Caki2 (cell line): ENCODE measurements around the gene ZFP36L2. TPM values are rescaled to one million over a fixed set of nuclear protein-coding genes. Genes with fewer than 3 reads are reported as not detected.

Source experiments
- DNase-seq: peaks from one replicate; pipeline ENCODE4 v3.0.0-alpha.2; 2015; ENCODE audit warnings: low read depth
- in situ Hi-C: cut with HindIII; loops from 2 replicates; pipeline ENCODE4 v1.10.0; 2016; ENCODE audit warnings: low sequenced_read_pairs, low pct_unique_long_range_greater_than_20kb, mixed read lengths
- total RNA-seq: library from RNA; depleted of rRNA; stranded (reverse); fragments of >200 nt; shearing (Covaris generic); gene quantifications from 2 replicates; pipeline ENCODE4 v1.2.3, GENCODE V29; 2014; ENCODE audit warnings: low replicate concordance

Gene ZFP36L2
- total RNA-seq, 1 experiment from 2014 or later, result 0.41 TPM

DNA sequence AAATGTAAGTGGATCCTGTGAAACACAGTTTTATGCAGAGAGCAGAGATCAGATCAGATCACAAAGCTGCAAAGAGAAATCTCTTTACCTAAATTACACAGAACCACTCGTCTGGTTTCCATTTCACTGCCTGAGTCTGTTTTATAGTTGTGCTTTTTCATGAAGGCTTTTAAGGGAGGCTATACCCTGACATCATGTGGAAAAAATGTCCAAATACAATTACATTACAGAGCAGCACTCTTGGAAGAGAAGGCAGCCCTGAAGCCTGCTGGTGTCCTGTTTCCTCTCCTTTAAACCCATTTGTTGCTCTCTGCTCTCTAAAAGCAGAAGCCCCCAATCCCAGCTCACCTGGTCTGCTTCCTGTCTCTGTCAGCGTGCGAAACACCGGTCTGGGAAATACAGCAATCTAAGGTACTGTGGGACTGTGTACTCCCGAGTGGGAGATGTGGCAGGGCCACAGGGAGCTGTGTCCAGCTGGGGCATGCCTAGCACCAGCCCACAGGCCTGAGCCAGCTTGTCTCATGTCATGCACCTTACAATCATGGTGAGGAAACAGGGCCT, 24.8 kb upstream of the ZFP36L2 start:
- in situ Hi-C loops, result no loop called here
- DNase-seq, result no peak

DNA sequence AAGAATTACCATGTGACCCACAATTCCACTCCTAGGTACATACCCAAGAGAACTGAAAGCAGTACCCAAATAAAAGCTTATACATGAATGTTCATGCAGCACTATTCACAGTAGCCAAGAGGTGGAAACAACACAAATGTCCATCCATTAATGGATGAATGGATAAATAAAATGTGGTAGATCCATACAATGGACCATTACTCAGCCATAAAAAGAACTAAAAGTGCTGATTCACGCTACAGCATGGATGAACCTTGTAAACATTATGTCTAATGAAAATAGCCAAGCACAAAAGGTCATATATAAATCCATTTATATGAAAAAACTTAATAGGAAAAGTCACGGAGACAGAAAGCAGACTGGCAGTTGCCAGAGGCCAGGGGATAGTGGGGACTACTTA, 23.6 kb upstream of the ZFP36L2 start:
- in situ Hi-C loops, result no loop called here
- DNase-seq, result no peak

DNA sequence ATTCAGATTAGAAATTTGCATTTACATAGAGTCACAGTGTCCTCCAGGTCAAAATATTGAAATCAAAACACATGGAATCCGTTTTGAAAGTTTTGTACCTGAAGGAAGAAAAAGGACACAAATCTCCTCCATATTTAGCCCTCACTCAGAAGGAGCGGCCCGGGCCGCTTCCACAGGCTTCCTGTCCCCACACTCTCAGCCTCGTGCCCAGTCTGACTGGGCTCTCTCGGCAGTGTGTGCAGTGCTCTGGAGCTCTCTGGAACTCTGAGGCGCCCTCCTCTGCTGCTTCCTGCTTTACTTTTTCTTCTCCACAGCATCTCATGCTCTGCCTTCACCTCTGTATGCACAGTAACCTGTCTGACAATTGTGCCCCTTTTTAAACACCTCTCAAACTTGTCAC, 22.2 kb upstream of the ZFP36L2 start:
- DNase-seq, result no peak
- in situ Hi-C loops, result no loop called here

DNA sequence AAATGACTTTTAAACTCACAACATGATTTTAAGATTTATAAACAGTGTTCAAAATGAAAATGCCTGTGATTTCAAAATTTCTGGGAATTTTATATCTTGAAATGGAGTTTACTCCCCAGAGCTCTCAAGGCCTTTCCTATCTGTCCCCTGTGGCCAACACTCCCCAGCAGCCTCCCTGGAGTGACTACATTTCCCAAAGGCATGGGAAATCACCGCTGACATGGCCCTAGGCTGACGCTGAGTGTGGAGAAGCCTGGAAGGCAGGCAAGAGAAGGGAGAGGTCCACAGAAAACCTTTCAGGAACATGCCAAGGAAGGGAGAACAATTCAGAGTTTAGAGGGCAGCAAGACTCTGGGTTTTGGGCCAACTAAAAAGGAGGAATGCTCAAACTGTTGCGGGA, 20.2 kb upstream of the ZFP36L2 start:
- in situ Hi-C loops, result no loop called here

DNA sequence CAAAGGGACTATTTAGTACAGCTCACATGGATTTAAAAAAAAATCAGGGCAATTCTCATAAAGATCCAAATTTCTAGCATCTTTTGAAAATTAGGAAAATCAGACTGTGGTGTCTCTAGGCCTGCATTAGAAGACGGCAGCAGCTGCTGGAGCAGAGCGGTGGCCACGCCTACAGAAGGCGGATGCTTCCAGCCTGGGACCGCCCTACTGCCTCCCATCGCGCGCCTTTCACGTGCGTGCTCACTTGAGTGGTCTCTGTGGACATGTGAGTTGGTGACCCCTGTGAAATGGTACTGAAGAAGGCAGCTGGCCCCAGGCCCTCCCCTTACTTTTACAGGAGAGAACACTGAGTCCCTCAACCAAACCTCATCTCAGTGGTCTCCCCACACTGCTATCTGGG, 15.2 kb upstream of the ZFP36L2 start:
- no peak for DNase-seq
- in situ Hi-C loops, result no loop called here

More for the DNA sequence above, 20.2 kb upstream of the ZFP36L2 start:
- DNase-seq, result no peak

DNA sequence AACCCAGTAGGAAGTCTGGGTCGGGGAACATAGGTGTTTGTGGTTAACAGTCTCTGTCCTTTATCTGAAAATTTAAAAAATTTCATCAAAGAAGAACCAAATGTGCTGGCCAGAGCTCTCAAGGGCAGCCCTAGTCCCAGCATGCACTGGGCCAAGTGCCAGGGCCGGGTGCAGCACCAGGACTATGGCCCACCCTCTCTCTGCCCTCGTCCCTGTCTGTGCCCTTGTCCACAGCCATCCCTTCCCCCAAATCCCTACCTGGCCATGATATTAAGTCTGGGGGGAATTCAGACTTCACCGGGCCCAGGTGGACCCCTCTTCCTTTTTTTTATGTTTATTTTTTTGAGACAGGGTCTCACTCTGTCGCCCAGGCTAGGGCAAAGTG, 14.4 kb upstream of the ZFP36L2 start:
- in situ Hi-C loops, result no loop called here
- DNase-seq, result no peak

DNA sequence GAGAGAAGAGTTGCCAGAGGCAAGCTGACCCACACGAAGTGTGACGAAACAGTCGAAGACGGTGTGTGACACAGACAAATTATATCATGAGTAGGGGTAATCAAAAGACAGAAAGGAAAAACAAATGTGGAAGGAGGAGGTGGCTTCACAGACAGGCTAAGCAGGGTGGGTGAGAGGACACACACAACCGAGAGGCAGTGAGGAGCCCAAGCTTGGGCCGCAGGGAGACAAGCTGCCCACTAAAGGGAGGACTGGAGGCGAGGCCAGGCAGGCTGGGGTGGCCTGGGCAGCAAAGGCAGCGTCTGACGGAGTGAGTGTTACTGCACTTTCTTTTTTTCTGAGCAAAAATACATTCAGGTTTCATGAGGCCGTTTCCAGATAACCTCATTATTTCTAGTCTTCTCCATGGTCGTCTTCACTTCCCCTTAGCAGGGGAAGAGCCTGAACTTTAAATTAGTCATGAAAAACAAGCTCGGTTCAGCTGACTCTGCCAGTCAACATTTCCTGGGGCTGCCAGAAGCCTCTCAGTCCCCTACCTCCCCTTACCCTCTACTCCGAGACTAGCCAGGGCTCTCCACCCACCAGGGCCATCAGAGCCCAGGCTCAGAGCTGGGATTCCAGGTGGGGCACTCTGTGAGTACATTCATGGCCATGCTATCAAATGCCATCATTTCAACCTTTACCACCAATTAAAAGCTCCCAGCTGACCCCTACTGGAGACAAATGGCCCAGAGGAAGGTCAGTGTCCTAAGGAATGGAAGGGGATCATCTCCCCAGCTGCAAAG, 13.8 kb upstream of the ZFP36L2 start:
- in situ Hi-C loops, result no loop called here
- no peak for DNase-seq

DNA sequence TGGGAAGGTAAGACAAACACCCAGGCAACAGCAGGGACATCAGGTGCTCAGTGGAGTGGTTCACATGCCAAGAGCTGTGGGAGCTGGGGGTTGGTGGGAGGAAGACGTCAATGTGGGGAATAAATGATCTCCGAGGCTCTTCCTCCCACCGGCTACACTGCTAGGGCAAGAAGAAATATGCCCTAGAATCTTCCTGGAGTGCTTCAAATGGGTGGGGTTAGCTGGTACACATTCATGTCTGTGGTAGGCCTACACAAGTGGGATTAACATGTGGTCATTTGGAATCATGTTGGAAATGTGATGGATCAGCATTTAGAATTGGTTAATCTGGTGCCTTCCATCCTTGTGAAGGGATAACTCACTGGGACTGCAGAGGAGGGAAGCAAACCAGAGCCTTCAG, 12.4 kb upstream of the ZFP36L2 start:
- in situ Hi-C loops, result no loop called here
- no peak for DNase-seq

DNA sequence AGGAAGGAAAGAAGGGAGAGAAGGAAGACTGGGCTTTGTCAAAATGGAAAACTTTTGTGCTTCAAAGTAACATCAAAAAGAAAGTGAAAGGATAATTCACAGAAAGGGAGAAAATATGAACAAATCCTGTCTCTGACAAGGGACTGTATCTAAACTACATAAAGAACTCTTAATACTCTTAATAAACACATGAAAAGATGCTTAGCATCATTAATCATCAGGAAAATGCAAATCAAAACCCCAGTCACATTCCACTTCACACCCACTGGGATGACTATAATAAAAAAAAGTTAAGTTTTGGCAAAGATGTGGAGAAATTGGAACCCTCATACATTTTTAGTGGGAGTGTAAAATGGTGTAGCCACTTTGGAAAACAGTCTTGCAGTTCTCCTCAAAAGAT, 11.8 kb upstream of the ZFP36L2 start:
- no peak for DNase-seq
- in situ Hi-C loops, result no loop called here

DNA sequence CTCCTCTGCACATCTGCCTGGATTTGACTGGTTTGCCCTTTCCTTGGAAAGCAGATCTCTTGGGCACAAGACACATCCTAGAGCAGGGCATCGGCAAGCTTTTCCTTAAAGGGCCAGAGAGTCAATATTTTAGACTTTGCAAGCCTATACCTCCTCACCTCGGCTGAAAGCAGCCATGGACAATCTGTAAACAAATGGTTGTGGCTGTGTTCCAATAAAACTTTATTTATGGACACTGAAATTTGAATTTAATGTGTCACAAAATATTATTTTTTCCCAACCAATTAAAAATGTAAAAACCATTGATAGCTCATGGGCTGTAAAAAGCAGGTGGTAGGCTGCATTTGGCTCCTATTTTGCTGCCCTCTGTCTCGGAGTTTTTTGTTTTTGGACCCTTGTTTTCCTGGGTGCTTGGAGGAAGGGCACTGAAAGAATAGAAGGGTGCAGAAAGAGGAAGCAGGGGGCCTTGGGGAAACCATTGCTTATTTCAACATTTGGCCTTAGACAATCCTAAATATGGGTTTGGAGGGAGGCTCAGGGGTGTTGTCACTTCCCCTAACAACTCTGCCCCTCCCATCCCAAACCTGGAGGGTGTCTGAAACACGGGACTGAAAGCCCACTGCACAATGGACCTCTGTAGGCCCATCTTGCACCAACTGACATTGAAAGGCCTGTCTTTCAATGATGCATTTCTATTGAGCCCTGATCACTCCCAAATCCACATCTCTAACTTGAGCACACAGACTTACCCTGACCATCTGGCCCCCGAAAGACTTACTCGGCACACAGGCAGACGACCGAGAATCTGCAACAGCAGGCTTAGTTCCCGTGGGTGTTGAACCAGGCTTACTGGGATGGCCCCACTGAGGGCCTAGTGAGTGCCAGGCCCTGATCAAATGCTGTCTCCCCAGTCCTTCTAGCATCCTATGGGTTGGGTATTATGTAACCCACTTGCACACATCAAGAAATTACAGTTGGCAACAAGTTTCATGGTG, 7.1 kb upstream of the ZFP36L2 start:
- no peak for DNase-seq
- in situ Hi-C loops, result no loop called here

DNA sequence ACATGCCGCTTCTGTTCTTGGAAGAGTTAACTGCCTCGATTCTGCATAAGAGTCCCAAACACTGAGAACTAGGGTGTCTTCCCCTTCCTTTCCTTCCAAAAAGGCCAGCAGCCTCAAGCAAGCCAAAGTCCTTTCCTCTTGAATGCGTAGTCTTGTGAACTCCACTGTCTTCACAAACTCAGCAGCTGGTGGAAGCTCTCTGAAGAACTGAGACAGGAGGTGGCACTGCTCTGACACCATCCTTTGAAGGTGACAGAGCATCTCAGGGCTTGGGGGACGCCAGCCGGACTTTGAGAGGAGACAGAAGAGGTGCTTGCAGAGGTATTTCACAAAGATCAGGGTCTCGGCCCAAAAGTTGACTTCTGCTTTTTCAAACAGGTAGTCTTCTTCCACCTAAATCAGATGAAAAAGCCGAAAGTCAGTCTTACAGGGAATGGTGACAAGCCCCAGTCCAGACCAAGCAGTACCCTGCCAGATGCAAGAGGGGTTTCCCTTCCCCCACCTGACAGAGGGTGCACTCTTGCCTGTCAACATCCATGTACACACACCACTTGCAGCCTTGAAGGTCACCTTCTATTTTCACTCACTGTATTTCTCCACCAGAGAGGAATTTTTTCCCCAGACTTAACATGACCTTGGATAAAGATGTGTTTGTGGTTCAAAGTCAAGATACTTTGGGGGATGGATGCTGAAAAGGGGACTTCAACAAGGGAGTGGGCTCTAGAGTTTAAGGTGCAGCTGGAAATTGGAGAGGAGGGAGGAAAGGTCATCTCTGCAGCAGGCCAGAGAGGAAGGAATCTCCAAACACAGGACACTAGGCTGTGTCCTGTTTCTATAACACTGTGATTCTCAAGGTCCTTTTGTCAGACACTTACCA, 4.8 kb upstream of the ZFP36L2 start:
- in situ Hi-C loops, result no loop called here
- DNase-seq, result no peak

DNA sequence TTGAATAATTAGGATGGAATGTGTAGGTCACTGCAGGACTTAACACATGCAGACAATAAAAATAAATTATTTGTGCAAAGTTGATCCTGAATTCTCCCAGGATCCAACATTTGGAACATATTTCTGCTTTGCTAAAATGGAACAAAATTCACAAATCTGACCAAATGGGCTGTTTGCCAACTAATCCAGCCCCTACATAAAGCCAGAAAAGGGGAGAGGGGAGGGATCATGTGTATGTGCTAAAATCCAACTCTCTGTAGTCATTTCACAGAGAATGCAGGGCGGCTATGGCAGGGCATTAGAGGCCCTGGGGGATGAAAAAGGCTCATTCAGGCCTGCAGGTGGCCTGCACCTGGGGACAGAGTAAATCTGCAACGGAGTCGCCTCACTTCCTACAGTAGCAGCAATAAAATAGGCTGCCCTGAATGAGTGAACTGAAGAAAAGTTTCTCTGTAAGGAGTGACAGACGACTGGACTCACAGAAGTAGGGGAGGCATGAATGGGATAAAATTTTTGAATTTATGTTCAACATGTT, 4.0 kb upstream of the ZFP36L2 start:
- DNase-seq, result no peak
- in situ Hi-C loops, result no loop called here

DNA sequence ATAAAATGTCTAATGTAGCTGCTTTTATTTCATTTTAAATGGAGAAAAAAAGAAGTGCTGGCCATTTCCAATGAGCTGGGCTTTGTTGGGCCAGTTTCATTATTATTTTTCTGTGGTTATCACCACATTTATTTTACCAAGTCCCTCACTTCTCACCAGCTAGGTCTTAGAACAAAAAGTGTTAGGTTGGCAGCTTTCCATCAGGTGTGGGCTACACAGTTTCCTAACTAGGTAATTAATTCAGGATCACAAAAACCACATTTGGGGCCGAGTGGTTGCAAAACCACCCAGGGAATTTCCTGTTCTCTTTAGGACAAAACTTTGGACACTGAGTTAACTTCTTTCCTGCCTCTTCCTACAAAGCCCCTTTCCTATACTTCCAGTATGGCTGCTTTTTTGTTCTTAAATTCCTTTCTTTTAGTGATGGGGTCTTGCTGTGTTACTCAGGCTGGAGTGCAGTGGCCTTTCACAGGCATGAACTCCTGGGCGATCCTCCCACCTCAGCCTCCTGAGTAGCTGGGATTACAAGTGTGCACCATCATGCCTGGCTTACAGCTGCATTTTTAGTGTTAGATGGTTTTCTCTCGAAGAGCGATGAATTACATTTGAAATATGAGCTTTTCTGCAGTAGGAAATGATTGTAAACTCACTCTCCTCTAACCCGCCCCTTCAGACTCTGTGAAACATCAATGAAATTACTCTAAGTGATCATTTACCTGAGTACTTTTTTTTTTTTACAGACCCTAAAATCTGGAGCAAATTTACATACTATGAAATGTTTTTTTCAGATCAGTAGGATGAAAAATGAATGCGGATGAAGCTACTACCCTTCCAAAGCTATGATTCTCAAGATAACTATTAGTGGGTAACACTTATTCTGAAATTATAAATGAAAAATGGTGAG, 2.6 kb upstream of the ZFP36L2 start:
- DNase-seq, result no peak
- in situ Hi-C loops, result no loop called here

DNA sequence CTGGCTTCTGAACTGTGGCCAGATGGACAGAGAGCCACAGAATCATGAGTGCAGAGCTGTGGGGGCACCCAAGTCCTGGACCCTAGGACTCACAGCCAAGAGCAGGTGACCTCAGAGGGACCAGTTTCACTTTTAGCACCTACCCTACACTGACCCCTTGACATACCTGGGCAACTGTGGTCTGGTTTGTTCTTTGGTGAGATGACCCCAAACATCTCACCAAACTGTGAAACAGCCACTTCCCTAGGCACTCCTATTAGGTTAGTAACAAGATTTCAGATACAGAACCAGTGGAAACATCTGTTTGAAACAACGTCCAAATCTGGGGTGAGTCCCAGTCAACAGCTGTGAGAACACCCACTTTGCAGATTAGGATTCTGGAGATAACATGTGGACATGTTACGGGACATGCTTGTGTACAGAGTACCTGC, 1.9 kb upstream of the ZFP36L2 start:
- in situ Hi-C loops, result no loop called here

DNA sequence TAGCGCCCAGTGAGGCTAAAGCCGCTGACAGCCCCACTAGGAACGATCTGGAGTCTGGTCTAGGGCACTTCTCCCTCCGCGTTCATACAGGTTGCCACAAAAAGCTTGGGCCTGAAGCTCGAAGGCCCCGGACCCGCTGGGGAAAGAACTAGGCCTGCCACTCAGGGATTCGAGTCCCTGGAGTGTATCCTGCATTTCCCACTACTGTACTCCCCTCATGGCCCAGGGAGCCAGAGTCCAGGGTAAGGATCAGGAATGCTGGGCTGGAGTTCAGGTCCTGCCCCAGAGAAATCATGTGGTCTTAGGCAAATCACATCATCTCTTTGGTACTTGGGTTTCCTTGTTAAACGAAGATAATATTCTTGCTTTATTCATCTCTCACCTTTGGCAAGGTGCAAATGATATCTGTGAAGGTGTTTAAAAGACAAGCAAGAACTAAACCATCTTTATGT, 1.4 kb upstream of the ZFP36L2 start:
- no peak for DNase-seq
- in situ Hi-C loops, result no loop called here

More for the DNA sequence above, 1.9 kb upstream of the ZFP36L2 start:
- DNase-seq, result no peak

DNA sequence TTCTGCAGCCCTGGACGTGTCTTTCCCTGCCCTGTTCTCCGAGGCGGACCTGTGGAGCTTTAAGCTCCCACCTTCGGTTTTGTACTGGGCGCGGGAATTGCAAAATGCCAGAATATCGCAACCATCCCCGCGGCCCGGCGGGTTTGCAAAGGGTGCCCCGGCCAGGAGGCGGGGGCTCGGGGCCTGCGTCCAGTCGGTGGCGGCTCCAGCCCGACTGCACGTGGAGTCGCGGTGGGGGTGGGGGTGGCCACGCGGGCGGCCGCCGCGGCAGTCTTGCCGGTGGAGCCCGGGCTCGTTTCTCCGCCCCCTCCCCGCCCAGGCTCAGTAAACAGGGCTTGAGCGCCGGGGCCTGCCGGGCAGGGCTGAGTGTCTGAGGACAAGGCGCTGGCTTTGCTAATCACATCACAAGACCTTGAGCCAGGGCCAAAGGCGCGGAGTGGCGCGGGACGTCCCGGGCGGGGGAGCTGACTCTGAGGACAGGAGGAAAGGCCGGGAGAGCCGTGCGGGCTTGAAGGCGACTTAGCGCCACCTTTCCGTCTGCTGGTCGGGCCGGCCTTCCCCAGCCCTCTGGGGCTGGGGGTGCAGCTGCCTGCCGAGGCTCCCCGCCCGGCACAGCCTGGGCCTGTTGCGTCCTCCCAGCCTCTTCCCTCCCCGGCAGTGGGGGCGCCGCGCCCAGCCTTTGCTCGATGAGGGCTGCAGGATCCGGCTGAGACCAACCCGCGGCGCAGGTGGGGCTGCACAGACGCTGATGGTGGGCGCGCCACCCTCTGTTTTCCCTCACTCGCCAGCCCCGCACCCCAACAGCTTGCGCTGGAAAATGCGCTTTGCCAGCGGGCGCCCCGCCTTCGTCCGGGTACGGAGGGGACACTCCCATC, 786 bp upstream of the ZFP36L2 start:
- peak; percentile 92 for DNase-seq
- in situ Hi-C loops, result no loop called here
